Inflammatory macrophage treated with lipopolysaccharide for 4 hours (primary cell): ENCODE measurements around the gene ZNF484.
A peak's percentile ranks its signal among the peaks of the same experiment; 100 is the strongest.
"Not testable (repeated sequence)": the region's sequence is repeated elsewhere in the genome, so short reads cannot be mapped to it uniquely, and the experiment has no call there.

Experiments
- DNase-seq: peaks from one replicate; pipeline ENCODE4 v3.0.0-alpha.2; 2020

ZNF484 gene

DNA sequence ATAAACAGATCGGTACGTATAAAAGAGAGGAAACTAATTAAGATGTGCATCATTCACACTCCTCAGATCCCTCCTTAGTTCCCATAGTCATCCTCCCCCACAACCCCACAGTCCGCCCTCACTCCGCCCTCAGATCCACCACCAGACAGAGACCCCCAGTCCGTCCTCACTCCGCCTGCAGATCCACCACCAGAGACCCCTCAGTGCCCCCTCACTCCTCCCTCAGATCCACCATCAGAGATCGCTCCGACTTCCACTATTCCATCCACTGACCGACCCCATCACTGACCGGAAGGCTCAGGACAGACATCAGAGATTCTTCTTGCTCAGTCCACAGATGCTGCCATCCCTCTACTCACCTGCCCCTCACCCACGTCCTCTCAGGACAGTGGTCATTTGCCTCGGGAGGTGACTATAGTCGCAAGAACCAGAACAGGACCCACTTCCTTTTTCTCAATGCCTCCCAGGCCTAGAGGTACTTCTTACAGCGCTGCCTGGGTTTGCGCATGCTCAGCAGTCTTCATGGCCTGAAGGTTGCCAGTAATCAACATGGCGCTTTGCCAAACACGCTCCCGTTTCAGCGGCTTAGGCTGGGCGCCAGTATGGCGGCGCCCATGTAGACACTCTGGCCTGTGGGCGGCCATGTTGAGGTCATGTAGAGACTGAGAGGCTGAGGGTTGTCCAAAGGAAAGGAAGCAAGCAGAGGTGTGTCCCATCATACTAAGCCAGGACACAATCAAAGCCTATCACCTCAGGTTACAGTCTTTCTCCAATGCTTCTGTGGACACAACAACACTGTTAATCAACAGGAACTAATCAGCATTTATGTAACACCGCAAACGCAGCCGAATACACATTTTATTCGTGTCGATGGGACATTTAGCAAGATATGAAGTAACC is at the start of gene ZNF484:
Gene ZNF484, minus strand, starts transcription at position 508 of the 900 bp plus-strand sequence. CDS start 3,009 bp downstream, outside the sequence.
- DNase-seq = peak; percentile 99

DNA sequence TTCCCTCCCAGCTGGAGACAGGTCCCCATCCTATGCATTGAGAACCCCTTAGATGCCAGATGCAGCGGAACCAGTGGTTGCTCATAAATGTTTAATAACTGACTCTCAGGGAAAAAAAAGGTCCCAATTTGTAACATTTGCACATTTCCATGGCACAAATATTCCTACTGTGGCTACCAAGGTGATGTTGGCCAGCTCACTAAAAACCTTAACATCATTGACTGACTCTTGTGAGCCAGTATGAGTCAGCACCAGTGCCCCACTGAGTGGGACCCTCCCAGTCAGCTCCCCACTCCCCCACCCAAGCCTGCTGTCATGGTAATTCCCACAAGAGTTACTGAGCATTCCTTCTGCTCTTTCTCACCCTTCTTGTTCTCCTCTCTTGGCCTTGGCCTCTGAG is 42.6 kb upstream of the ZNF484 start:
- DNase-seq = no peak

- DNase-seq = peak; percentile 46
Observed at GRCh38 chr9:92917176-92917800, 39.5 kb upstream of the ZNF484 start.

DNA sequence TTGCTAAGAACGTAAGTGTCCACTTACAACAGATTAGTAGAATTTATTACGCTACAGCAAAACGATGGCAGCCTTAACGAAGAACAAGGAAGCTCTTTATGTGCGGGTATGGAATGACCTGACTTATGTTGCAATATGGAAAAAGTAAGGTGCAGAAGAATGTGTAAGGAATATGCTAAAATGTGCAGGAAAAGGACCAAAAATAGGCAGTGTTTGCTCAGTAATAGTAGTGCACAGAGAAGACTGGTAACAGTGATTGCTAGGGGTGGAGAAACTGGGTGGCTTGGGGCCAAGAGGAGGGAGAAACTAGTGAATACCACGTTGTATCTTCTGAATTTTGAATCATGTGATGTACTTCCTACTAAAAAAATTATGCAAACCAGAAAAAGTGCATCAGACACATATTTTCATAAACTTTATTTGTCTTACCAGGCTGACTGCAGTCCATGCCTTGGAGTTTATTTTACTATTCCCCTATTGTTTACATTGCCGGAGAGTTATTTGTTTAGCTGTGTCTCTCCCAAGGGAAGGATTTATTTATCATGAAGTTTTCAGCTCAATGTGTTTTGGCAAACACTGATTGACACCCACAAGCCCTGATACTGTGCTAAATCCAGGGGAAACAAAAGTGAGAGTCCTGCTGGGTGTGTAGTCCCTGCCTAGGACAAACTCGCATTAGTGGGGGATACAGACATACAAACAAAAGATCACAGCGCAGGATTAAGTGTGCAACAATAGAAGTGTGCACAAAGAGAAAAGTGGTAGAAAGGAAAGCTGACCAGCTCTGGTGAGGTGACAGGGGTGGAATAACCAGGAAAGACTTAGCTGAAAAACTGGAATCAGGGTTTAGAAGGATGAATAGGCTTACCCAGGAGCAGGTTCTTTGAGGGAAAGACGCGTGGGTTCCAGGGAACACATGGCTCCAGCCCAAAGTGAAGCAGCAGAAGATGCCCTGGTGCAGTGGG is 34.0 kb upstream of the ZNF484 start:
- peak; percentile 28 for DNase-seq

DNA sequence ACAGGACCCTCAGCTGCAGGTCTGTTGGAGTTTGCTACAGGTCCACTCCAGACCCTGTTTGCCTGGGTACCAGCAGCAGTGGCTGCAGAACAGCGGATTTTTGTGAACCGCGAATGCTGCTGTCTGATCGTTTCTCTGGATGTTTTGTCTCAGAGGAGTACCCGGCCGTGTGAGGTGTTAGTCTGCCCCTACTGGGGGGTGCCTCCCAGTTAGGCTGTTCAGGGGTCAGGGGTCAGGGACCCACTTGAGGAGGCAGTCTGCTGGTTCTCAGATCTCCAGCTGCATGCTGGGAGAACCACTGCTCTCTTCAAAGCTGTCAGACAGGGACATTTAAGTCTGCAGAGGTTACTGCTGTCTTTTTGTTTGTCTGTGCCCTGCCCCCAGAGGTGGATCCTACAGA is 27.3 kb upstream of the ZNF484 start:
- not testable (repeated sequence) for DNase-seq

GRCh38 chr9:92897323-92897722 is 19.5 kb upstream of the ZNF484 start:
- DNase-seq = no peak

DNA sequence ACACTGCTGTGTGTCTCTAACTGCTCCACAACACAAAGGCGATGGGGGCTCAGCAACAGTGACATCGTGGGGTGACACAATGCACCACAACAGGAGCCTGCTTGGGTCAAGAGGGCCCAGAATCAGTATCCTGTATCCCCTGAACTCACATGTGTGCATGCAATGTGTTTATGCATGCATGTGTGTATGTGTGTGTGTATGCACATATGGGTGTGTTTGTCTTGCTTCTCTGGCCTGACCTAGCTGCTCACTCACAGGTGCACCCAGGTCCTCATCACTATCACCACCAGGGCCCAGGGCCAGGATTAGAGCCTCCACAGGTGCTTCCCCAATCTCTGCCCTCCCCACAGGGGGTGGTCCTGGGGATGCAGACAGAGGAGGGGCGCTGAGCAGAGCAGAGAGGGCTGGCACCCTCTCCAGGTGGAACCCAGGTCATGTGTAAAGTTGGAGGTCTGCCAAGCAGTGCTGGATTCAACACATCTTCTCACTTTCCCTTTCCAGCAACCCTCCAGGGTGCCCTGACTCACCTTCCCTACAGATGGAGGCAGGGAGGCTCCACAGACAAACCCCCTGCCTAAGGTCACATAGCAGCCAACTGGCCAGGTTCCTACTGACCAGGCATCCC is 18.1 kb upstream of the ZNF484 start:
- DNase-seq = no peak

- DNase-seq = no peak
Observed at GRCh38 chr9:92894711-92895362, 17.0 kb upstream of the ZNF484 start.

DNA sequence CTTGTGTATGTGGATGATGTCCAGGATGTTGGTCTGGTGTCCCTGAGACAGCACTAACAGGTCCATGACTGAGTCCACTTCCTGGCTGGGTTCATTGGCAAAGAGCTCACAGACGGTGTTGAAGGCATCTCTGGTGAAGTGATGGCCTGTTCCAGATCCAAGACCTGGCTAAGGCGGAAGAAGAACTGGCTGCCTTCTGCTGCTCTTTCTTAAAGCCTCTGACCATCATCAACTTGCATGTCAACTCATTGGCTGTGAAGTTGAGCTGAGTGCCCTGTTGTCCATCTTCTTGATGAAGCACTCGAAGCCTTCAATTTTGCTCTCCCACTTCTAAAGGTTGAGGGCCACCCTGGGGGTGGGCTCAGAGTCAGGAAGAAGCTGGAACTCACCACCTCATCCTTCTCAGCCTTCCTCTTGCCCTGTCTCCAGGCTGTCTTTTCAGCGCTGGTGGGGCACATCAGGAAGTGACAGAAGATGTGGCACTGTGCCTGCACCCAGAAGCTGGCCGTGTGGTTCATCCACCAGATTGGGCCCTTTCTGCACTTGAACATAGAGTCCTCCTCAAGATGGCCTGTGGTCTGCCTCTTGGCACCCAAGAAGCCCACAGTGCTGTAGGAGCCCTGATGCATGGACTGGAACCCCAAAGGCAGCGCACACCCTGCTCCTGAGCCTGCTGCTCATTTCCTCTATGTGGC is 16.2 kb upstream of the ZNF484 start:
- DNase-seq = not testable (repeated sequence)

DNA sequence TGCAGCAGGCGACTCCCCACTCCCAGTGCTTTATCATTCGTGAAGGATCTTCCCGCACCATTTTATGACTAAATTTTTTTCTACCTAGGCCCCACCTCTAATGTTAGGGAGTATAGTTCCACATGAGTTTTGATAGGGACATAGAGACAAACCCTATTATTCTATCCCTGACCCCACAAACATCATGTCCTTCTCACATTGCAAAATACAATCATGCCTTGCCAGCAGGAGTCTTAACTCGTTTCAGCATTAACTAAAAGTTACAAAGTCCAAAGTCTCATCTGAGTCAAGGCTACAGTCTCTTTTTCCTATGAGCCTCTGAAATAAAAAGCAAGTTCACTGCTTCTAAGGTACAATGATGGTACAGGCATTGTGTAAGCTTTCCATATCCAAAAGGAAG is 14.4 kb upstream of the ZNF484 start:
- DNase-seq = not testable (repeated sequence)

- DNase-seq = no peak
Observed at GRCh38 chr9:92890761-92891160, 12.9 kb upstream of the ZNF484 start.

DNA sequence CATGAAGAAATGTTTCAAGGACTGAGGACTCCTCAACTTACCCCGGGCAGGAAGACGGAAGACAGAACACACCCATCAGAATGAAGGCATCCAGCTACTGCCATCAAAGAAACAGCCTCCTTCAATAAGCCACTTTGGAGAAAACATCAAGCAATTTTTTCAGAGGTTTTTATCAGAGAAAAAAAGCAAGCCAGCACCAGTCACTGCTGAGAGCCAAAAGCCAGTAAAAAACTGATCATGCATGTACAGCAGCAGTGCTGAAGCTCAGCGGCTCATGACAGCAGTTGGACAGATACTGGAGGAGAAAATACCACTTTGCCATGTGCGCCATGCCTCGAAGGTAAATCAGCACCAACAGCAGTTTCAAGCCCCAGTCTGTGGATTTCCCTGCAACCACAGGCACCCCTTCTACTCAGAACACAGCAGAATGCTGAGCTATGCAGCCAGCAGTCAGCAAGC is 10.1 kb upstream of the ZNF484 start:
- DNase-seq = no peak

DNA sequence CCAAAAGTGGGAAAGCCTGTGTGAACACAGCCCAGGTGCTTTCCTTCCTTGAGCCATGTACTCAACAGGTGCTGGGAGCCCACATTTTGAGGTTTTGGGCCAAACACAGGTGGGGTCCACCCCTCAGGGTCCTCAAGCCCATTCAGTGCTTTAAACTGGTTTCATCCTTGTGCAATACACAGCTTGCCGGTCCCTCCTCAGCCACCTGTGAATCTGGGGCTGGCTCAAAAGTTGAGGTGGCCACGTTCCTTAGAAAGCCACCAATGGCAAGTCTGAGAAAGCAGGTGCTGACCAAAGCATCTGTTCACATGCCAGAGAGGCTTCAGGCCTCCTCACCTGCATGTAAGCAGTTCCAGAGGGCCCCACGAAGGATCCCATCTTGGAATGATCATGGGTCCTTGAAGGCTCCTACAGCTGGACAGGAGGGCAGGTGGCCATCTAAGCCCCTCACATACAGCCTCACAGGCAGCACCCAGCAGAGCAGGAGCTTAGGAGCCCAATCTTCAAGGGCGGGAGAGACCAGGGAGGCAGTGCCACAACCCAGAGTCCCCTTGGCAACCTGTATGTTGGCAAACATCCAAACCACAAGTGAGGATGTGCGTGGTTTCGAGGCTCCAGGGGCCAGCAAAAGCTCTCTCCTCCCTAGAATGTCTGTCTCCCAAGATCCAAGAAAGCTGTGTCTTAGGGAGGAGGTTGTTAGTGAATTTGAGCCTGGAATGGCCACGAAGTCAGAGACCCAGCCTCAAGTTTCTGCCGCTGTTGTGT is 9.2 kb upstream of the ZNF484 start:
- DNase-seq = not testable (repeated sequence)

DNA sequence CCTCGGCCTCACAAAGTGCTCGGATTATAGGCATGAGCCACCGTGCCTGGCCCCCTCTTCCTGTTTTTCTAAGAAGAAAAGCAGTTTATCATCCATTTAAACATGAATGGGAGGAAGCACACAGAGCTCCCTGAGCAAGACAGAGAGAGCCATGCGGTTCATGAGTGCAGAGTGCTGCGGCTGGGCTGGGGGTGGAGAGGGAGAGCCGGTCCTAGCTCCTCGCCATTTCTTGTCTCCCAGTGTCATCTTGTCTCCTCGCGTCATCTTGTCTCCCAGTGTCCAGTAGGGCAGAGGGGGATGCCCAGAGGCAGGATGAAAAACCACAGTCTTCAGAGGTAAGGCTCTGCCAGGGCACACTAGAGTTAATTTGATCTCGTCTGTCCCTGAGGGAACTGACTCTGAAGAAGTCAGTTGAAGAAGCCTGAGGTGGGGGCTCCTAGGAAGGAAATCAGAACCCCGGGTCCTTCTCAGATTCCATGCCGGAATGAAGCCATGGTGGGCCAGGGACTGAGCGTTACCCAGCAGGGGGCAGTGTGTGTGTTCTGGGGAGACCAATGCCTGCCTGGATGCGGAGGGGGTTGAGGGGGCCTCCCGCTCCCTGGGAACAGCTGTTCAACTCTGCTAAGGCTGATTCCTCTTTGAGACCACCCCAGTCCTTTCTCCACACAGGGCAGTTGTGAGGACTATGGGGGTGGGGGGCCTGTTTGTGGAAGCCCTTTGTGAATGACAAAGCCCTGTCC is 6.0 kb upstream of the ZNF484 start:
- DNase-seq = not testable (repeated sequence)

DNA sequence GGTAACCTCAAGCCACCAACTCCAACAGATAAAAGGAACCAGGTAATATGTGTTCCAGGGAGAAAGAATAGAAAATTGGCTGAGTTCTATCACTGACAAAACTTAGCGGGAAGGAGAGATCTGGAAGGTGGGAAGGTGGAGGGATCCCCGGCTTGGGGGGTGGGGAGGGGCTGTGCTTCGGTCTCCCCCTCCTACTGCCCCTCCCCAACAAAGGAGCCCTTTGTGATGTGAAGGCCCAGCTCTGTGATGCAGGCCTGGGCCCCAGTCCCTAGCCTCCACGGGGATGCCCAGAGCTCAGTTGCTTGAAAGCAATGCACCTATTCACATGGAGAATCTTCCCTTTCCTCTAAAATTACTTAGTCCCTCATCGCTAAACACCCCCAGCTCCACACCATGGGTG is 4.4 kb upstream of the ZNF484 start:
- DNase-seq = no peak

DNA sequence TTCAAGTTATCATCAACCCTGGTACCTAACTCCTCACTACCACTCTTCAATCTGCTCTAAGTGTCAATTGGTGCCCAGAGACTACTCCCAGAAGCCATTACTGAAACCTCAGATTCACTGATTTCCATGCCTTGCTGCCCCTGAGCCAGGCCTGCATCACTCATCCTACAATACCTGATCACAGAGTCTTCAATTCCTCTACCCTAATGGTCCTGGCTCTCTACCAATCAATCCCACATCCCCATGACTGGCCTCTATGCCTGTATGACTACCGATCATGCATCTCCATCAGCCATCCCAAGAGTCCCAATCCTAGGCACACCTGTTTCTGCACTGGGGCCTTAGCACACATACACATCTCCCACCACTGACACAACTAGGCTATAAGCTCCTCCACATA is 2.5 kb downstream of the ZNF484 start:
- no peak for DNase-seq

DNA sequence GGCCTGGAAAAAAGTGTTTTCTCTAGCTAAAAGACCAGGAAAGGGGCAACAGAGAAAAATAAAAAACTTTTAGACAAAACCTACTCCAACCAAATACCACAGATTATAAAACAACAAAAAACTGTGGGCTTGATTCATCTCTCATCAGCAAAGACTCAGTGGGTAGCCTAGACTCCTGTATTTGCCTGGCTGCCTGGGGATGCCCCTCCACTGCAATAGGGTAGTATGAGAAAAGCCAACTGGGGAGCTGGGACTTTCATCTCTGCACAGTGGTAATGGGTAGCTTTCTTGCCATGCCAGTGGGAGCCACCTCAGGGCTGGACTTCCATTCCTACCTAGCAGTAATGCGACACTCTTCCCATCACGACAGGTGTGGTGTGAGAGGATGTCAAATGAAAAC is 7.5 kb downstream of the ZNF484 start:
- no peak for DNase-seq

DNA sequence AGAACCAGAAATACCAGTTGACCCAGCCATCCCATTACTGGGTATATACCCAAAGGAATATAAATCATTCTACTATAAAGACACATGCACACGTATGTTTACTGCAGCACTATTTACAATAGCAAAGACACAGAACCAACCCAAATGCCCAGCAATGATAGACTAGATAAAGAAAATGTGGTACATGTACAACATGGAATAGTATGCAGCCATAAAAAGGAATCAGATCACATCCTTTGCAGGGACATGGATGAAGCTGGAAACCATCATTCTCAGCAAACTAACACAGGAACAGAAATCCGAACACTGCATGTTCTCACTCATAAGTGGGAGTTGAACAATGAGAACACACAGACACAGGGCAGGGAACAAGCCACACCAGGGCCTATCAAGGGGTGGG is 11.2 kb downstream of the ZNF484 start:
- not testable (repeated sequence) for DNase-seq

- DNase-seq = no peak
Observed at GRCh38 chr9:92864152-92864551, 13.7 kb downstream of the ZNF484 start.

DNA sequence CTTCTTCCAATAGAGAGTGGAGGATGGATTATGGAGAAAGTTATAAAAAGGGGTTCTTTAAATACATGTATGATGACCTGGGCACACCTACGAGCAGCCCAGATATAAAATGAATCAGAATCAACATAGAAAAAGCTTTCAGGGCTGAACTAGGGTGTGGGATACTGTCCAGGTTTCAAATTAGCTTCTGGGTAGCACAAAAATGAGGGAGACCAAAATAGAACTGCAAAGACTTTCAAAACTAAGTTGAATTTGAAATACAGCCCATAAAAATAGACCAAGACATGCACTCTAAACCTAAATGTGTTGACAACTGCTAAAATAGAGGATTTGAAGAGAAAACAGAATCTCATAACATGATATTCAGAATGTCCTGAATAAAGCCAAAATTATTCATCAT is 17.0 kb downstream of the ZNF484 start:
- no peak for DNase-seq
